Measurements from ENCODE around the gene ACLY. TPM values are rescaled to one million over a fixed set of nuclear protein-coding genes. Genes with fewer than 3 reads are reported as not detected.

Gene ACLY
- total RNA-seq, 1 donor: 159 TPM

GRCh38 chr17:41917679-41918313, 955 bp downstream of the ACLY start:
- peak; percentile 40 for DNase-seq (ENCODE audit: low read depth)
- H3K4me3 ChIP-seq (ENCODE audit: low read depth, low read length): peak overlapping the region; percentile 95
- no peak for TF ChIP-seq CTCF (IDR thresholded peaks at IDR 0.05; ENCODE audit: insufficient read depth, low read length)

- peak; percentile 77 for DNase-seq (ENCODE audit: low read depth)
- no peak for TF ChIP-seq CTCF (IDR thresholded peaks at IDR 0.05; ENCODE audit: insufficient read depth, low read length)
- peak overlapping the region; percentile 95 for H3K4me3 ChIP-seq (ENCODE audit: low read depth, low read length)
These were observed 1.6 kb downstream of the ACLY start for GRCh38 chr17:41917192-41917591.

DNA sequence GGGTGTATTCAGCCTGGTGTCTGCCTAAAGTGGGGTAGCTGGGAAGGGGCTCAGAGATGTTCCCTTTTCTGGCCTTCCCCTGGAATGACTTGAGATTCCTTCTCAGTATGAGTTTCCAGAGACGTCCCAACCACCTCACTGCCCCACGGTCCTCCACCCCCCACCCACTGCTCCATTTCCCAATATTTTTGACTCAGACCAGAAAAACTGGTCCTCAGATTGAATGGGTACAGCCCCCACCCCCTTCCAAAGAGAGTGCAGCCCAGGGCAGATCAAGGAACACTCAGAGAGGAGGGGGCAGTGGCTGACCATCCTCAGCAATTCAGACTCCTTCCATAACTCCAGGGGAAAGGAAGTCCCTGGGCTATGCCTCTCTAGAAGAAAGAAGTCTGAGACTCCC, 3.2 kb downstream of the ACLY start:
- TF ChIP-seq CTCF (IDR thresholded peaks at IDR 0.05; ENCODE audit: insufficient read depth, low read length): no peak
- no peak for DNase-seq (ENCODE audit: low read depth)
- H3K4me3 ChIP-seq (ENCODE audit: low read depth, low read length): no peak overlapping the region

DNA sequence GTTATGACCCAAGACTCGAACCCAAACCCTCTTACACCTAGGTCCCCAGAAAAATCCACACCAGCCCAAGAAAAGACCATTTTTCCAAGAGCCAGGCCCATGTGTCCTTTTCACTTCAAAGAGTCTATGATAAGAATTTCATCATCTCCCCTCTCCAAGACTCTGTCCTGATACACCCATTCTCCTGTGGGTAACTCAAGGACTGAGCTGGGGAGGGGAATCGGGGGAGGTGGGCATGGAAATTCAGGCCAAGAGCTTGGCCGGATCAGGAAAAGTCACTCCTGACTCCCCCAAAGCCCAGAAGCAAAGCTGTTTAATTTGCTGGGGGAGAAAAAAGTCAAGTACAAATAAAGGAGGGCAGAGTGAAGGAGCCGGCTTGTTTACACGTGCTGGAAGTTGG, 3.7 kb downstream of the ACLY start:
- H3K4me3 ChIP-seq (ENCODE audit: low read depth, low read length): peak overlapping the region; percentile 1
- TF ChIP-seq CTCF (IDR thresholded peaks at IDR 0.05; ENCODE audit: insufficient read depth, low read length): no peak
- DNase-seq (ENCODE audit: low read depth): no peak

DNA sequence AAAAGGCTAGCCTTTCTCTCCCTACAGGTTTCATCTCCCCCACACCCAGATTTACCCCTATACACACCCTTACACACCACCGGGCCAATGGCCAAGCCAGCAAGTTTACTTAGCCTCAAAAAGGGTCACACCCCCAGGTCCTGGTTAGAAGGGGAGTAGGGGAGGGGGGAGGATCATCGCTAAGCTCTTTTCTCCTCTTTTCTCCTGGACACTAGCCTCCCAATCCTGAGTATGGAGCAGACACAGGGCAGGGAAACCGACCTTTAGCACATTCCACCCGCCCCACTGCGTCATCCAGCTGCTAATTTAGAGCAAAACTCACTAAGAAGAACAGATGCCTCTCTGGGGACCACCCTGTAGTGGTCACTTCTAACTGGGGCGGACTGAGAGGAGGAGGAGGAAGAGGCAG, 4.4 kb downstream of the ACLY start:
- no peak for TF ChIP-seq CTCF (IDR thresholded peaks at IDR 0.05; ENCODE audit: insufficient read depth, low read length)
- peak overlapping the region; percentile 2 for H3K4me3 ChIP-seq (ENCODE audit: low read depth, low read length)

GRCh38 chr17:41913798-41914197, 5.0 kb downstream of the ACLY start:
- DNase-seq (ENCODE audit: low read depth): peak; percentile 22
- peak overlapping the region; percentile 2 for H3K4me3 ChIP-seq (ENCODE audit: low read depth, low read length)
- TF ChIP-seq CTCF (IDR thresholded peaks at IDR 0.05; ENCODE audit: insufficient read depth, low read length): no peak

More for the DNA sequence above, 4.4 kb downstream of the ACLY start:
- DNase-seq (ENCODE audit: low read depth): peak; percentile 68

- DNase-seq (ENCODE audit: low read depth): no peak
- no peak overlapping the region for H3K4me3 ChIP-seq (ENCODE audit: low read depth, low read length)
- peak; percentile 31 for TF ChIP-seq CTCF (IDR thresholded peaks at IDR 0.05; ENCODE audit: insufficient read depth, low read length)
These were observed 5.8 kb downstream of the ACLY start for GRCh38 chr17:41912925-41913324.
